ENCODE measurements around the gene CYP4B1.
"Not testable (repeated sequence)": the region's sequence is repeated elsewhere in the genome, so short reads cannot be mapped to it uniquely, and the experiment has no call there.

CYP4B1 gene

DNA sequence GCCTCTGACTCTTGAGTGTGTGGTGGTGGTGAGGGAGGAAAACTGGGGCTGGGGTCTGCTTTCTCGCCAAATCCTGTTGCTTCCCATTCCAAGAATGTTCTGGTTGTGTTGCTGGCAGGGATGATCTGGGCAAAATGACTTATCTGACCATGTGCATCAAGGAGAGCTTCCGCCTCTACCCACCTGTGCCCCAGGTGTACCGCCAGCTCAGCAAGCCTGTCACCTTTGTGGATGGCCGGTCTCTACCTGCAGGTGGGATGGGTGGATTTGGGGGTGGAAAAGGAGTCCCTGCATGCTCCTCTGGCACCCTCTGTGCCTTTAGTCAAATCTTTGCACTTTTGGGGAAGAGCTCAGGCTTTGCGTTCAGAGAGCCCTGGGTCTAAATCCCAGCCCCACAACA, 18.1 kb downstream of the CYP4B1 start:
- DNase-seq (ENCODE audit: low spot score): no peak

DNA sequence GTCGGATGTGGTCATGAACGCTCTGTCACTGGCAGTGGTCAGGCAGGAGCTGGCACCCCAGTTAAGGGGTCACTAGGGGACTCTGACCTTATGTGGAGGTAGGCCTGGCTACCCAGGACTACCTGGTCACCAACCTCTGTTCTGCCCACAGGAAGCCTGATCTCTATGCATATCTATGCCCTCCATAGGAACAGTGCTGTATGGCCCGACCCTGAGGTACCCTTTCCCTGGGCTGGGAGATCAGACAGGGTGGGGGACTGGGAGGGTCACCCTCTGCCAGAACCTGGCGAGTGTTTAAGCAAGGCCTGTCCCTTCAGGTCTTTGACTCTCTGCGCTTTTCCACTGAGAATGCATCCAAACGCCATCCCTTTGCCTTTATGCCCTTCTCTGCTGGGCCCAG, 19.0 kb downstream of the CYP4B1 start:
- no peak for DNase-seq (ENCODE audit: low spot score)

- DNase-seq (ENCODE audit: low spot score): no peak
Measured at GRCh38 chr1:46818591-46818990, 19.7 kb downstream of the CYP4B1 start.

DNA sequence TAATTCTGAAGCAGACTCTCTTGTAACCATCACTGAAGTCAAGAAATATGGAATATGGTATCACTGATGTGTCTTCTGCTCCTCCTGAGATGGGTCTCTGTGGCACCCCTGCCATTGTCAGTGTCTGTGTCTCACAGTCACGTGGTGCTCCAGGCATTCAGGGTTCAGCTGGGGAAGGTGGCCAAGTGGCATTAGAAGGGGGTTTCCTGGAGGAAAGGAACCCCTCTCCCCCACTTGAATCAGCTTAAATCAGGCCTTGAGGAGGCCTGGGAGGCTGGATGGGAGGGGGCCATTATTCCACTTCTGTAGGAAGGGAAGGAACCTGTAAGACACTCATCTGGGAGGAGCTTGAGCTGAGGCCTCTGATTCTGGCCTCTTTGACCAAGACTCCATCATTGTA, 20.5 kb downstream of the CYP4B1 start:
- DNase-seq (ENCODE audit: low spot score): no peak

- DNase-seq (ENCODE audit: low spot score): no peak
Measured at GRCh38 chr1:46820076-46820475, 21.2 kb downstream of the CYP4B1 start.

DNA sequence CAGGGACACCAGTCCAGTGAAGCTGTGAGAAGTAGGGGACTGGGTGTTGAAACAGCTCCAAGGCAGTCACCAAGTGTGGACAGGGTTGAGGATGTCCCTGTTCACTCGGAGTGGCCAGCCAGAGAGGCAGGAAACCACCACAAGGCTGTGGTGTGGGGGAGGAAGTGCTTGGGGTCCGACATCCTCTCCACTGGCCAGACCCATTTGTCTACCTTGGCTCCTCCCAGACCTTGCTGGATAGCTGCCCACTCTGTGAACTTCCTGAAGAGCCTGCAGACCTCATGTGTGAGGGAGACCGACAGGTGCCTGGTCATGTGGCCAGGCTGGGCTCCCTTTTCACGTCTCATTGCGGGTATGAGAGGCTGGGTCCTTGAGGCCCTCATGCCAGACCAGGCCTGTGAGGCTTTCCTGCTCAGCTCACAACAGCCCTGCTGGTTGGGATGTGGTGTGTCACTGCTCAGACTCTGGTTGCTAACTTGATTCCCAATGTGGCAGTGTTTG, 21.8 kb downstream of the CYP4B1 start:
- no peak for DNase-seq (ENCODE audit: low spot score)

GRCh38 chr1:46822248-46822826, 23.5 kb downstream of the CYP4B1 start:
- DNase-seq (ENCODE audit: low spot score): no peak

- DNase-seq (ENCODE audit: low spot score): no peak
Measured at GRCh38 chr1:46823151-46823550, 24.3 kb downstream of the CYP4B1 start.

DNA sequence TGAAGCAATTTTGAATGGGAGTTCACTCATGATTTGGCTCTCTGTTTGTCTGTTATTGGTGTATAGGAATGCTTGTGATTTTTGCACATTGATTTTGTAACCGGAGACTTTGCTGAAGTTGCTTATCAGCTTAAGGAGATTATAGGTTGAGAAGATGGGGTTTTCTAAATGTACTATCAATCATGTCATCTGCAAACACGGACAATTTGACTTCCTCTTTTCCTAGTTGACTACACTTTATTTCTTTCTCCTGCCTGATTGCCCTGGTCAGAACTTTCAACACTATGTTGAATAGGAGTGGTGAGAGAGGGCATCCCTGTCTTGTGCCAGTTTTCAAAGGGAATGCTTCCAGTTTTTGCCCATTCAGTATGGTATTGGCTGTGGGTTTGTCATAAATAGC, 28.0 kb downstream of the CYP4B1 start:
- not testable (repeated sequence) for DNase-seq (ENCODE audit: low spot score)

- no peak for DNase-seq (ENCODE audit: low spot score)
Measured at GRCh38 chr1:46830665-46831322, 31.9 kb downstream of the CYP4B1 start.

DNA sequence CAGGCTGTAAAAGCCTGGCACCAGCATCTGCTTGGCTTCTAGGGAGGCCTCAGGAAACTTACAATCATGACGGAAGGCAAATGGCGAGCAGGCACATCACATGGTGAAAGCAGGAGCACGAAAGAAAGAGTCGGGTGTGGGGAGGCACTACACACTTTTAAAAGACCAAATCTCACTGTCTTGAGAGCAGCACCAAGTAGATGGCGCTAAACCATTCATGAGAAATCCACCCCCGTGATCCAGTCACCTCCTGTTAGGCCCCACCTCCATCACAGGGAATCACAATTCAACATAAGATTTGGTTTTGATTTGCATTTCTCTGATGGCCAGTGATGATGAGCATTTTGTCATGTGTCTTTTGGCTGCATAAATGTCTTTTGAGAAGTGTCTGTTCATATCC, 36.6 kb downstream of the CYP4B1 start:
- not testable (repeated sequence) for DNase-seq (ENCODE audit: low spot score)

DNA sequence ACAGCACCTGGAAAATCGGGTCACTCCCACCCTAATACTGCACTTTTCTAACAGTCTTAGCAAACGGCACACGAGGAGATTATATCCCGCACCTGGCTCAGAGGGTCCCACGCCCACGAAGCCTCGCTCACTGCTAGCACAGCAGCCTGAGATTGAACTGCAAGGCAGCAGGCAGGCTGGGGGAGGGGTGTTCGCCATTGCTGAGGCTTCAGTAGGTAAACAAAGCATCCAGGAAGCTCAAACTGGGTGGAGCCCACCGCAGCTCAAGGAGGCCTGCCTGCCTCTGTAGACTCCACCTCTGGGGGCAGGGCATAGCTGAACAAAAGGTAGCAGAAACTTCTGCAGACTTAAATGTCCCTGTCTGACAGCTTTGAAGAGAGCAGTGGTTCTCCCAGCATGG, 47.5 kb downstream of the CYP4B1 start:
- DNase-seq (ENCODE audit: low spot score): not testable (repeated sequence)

DNA sequence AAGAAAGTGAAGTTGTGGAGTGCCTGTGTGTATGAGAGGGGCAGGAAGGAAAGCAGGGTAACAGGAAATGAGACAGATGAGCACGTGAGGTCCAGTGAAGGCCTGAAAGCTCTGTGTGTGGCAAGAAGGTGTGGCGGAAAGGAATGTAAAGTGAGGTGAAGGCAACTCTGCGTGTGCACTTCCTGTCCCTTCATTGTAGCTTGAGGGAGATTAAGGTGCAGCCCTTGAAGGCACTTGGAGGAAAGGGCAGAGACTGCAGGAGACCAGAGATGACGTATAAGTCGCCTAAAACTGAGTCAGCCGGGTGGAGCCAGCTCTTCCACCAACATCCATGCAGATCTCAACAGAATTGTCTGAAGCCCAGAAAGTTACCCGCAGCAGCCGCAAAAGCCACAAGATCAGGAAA, 58.8 kb downstream of the CYP4B1 start:
- not testable (repeated sequence) for DNase-seq (ENCODE audit: low spot score)

GRCh38 chr1:46862348-46862747, 63.5 kb downstream of the CYP4B1 start:
- no peak for DNase-seq (ENCODE audit: low spot score)
